ENCODE results near the gene ALG9.

DNA sequence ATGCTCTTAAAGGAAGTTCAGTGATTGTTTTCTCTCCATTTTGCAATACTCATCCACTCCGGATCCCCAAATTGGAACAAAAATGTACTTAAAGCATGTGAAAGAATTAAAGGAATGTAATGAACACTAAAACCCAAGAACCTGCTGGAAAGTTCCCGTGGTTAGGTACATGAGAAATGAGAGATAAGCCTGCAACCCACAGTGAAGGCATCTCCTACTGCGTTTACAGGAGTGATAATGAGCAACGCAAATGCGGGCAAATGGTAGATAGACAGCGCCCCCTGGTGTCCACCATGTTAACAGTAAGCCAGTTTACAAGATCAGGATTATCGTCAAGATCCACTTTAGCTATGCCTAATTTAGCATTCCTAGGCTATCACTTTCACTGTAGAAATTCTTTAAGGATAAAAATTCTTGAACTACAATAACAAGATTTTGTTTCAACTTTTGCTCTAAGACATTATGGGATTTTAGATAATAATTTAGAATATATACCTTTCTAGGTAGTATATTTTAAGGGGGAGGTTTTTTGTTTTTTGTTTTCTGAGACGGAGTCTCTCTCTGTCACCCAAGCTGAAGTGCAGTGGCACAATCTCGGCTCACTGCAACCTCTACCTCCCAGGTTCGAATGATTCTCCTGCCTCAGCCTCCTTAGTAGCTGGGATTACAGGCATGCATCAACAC lies 29.9 kb downstream of the ALG9 start:
- TF ChIP-seq ZNF426 (tag by site-specific recombination; IDR thresholded peaks at IDR 0.05) (no peak), CTCF (tag by site-specific recombination; IDR thresholded peaks at IDR 0.05) (peak; percentile 53), YY1 (tag by site-specific recombination; IDR thresholded peaks at IDR 0.05) (no peak), ZEB2 (tag by site-specific recombination; IDR thresholded peaks at IDR 0.05) (no peak), GLI4 (tag by site-specific recombination; IDR thresholded peaks at IDR 0.05) (no peak), ZNF423 (tag by site-specific recombination; IDR thresholded peaks at IDR 0.05) (no peak), TRIM28 (IDR thresholded peaks at IDR 0.05; ENCODE audit: borderline replicate concordance, low read length) (peak; percentile 56; the same call in 1 of the 2 replicates), ZNF473 (tag by site-specific recombination; IDR thresholded peaks at IDR 0.05) (no peak), ZNF274 (IDR thresholded peaks at IDR 0.05; ENCODE audit: low read length) (no peak), ZNF274 (tag by site-specific recombination; IDR thresholded peaks at IDR 0.05; ENCODE audit: borderline replicate concordance) (no peak)

All from HEK293 (cell line).